Cardiac fibroblast (primary cell): ENCODE results near the gene CORIN.

ENCODE experiments used
- DNase-seq, 2 donors: peaks; one replicate each; pipeline versions ENCODE4 v3.0.0 to v3.0.0-alpha.2; 2010; ENCODE audit warnings: low read depth in 2 of 2
- H3K4me3 ChIP-seq, 2 donors: replicated peaks in 1 of 2; 1 replicate in 1 of 2; 2 replicates in 1 of 2; pipeline ENCODE4 v1.5.1; 2011; ENCODE audit warnings: low read depth in 2 of 2, low read length in 2 of 2, mild to moderate bottlenecking in 2 of 2, moderate library complexity in 1 of 2
- CTCF ChIP-seq: IDR thresholded peaks from one replicate; pipeline ENCODE4 v1.5.1; 2011; ENCODE audit warnings: low read depth, mild to moderate bottlenecking, low read length, inconsistent platforms

CORIN gene

GRCh38 chr4:47863486-47863885 lies 25.6 kb upstream of the CORIN start:
- H3K4me3 ChIP-seq, result no peak overlapping the region
- TF ChIP-seq CTCF, result no peak
- DNase-seq, result peak in 1 of 2 donors; percentile 63

- H3K4me3 ChIP-seq, result no peak overlapping the region
- peak; percentile 14 to 83 for DNase-seq
- TF ChIP-seq CTCF, result no peak
Measured at GRCh38 chr4:47862297-47862696, 24.4 kb upstream of the CORIN start.

- TF ChIP-seq CTCF, result no peak
- no peak for DNase-seq
- H3K4me3 ChIP-seq, result no peak overlapping the region
Measured at GRCh38 chr4:47860305-47860704, 22.4 kb upstream of the CORIN start.

- TF ChIP-seq CTCF, result no peak
- no peak overlapping the region for H3K4me3 ChIP-seq
- no peak for DNase-seq
Measured at GRCh38 chr4:47858006-47858405, 20.1 kb upstream of the CORIN start.

- no peak for TF ChIP-seq CTCF
- no peak overlapping the region for H3K4me3 ChIP-seq
- no peak for DNase-seq
Measured at GRCh38 chr4:47856713-47857112, 18.8 kb upstream of the CORIN start.

GRCh38 chr4:47855350-47855749 lies 17.5 kb upstream of the CORIN start:
- no peak for TF ChIP-seq CTCF
- H3K4me3 ChIP-seq, result no peak overlapping the region
- peak; percentile 13 to 66 for DNase-seq

GRCh38 chr4:47852136-47852535 lies 14.3 kb upstream of the CORIN start:
- TF ChIP-seq CTCF, result no peak
- peak; percentile 86 to 92 for DNase-seq
- no peak overlapping the region for H3K4me3 ChIP-seq
